Liver (tissue), 9 donors: ENCODE results near the gene GRIA3. TPM values are rescaled to one million over a fixed set of nuclear protein-coding genes. Genes with fewer than 3 reads are reported as not detected.

Experiments
- DNase-seq: peaks from one replicate; pipeline ENCODE4 v3.0.0-alpha.2; 2017; ENCODE audit warnings: low spot score
- H3K27ac ChIP-seq, 2 donors: one replicate each; pipeline ENCODE4 v1.7.0; 2013; ENCODE audit warnings: inconsistent platforms in 2 of 2, low read length in 2 of 2, control low read depth in 1 of 2, low read depth in 1 of 2, mild to moderate bottlenecking in 1 of 2
- H3K27me3 ChIP-seq, 4 donors: one replicate each; pipeline versions ENCODE4 v1.6.1 to v1.7.0; 2013; ENCODE audit warnings: low read length in 3 of 4, inconsistent platforms in 1 of 4, mild to moderate bottlenecking in 1 of 4, moderate library complexity in 1 of 4; ENCODE audit not compliant: control insufficient read depth in 4 of 4, insufficient read depth in 4 of 4
- H3K36me3 ChIP-seq, 4 donors: one replicate each; pipeline versions ENCODE4 v1.6.1 to v1.7.0; 2013; ENCODE audit warnings: low read length in 3 of 4, mild to moderate bottlenecking in 3 of 4, low read depth in 1 of 4, moderate library complexity in 1 of 4; ENCODE audit not compliant: control insufficient read depth in 4 of 4, insufficient read depth in 3 of 4
- H3K4me1 ChIP-seq, 4 donors: one replicate each; pipeline versions ENCODE4 v1.6.1 to v1.7.0; 2013; ENCODE audit warnings: low read length in 3 of 4, mild to moderate bottlenecking in 3 of 4, moderate library complexity in 1 of 4; ENCODE audit not compliant: control insufficient read depth in 4 of 4, insufficient read depth in 4 of 4
- H3K4me3 ChIP-seq, 3 donors: one replicate each; pipeline versions ENCODE4 v1.6.1 to v1.7.0; 2013; ENCODE audit warnings: low read length in 3 of 3, control low read depth in 1 of 3, low read depth in 1 of 3, mild to moderate bottlenecking in 1 of 3
- H3K9ac ChIP-seq, 2 donors: one replicate each; pipeline ENCODE4 v1.7.0; 2013; ENCODE audit warnings: low read length in 2 of 2, mild to moderate bottlenecking in 2 of 2, moderate library complexity in 2 of 2, control low read depth in 1 of 2, low read depth in 1 of 2
- H3K9me3 ChIP-seq, 4 donors: one replicate each; pipeline versions ENCODE4 v1.6.1 to v1.7.0; 2013; ENCODE audit warnings: low read length in 3 of 4; ENCODE audit not compliant: control insufficient read depth in 4 of 4
- ATF3 ChIP-seq: IDR thresholded peaks from 2 replicates; pipeline ENCODE4 v1.6.1; 2016; ENCODE audit warnings: antibody characterized with exemption
- EGR1 ChIP-seq, 2 donors: IDR thresholded peaks; 2 replicates each; pipeline ENCODE4 v1.6.1; 2016 to 2018; ENCODE audit warnings: antibody characterized with exemption in 2 of 2, low read depth in 2 of 2
- FOXA1 ChIP-seq: IDR thresholded peaks from 2 replicates; pipeline ENCODE4 v1.6.1; 2016; ENCODE audit warnings: antibody characterized with exemption
- FOXA2 ChIP-seq: IDR thresholded peaks from 2 replicates; pipeline ENCODE4 v1.6.1; 2016; ENCODE audit warnings: antibody characterized with exemption
- GABPA ChIP-seq, 2 donors: IDR thresholded peaks in 1 of 2; conservative IDR thresholded peaks in 1 of 2; 2 replicates each; pipeline ENCODE4 v1.6.1; 2016; ENCODE audit warnings: antibody characterized with exemption in 2 of 2, mild to moderate bottlenecking in 1 of 2, moderate library complexity in 1 of 2
- HNF4A ChIP-seq, 2 donors: conservative IDR thresholded peaks; 2 replicates each; pipeline ENCODE4 v1.6.1; 2016; ENCODE audit warnings: antibody characterized with exemption in 2 of 2, mild to moderate bottlenecking in 2 of 2
- HNF4G ChIP-seq: IDR thresholded peaks from 2 replicates; pipeline ENCODE4 v1.6.1; 2016; ENCODE audit warnings: antibody characterized with exemption
- JUND ChIP-seq, 2 donors: IDR thresholded peaks; 2 replicates each; pipeline ENCODE4 v1.6.1; 2016; ENCODE audit warnings: antibody characterized with exemption in 2 of 2
- MAX ChIP-seq: IDR thresholded peaks from 2 replicates; pipeline ENCODE4 v1.6.1; 2016; ENCODE audit warnings: antibody characterized with exemption
- NR2F2 ChIP-seq: IDR thresholded peaks from 2 replicates; pipeline ENCODE4 v1.6.1; 2016; ENCODE audit warnings: antibody characterized with exemption
- RAD21 ChIP-seq, 2 donors: IDR thresholded peaks; 2 replicates each; pipeline ENCODE4 v1.6.1; 2016; ENCODE audit warnings: antibody characterized with exemption in 2 of 2, mild to moderate bottlenecking in 2 of 2
- REST ChIP-seq: IDR thresholded peaks from 2 replicates; pipeline ENCODE4 v1.6.1; 2016; ENCODE audit warnings: antibody characterized with exemption, mild to moderate bottlenecking
- RXRA ChIP-seq, 2 donors: IDR thresholded peaks; 2 replicates each; pipeline ENCODE4 v1.6.1; 2017 to 2018; ENCODE audit warnings: antibody characterized with exemption in 2 of 2, mild to moderate bottlenecking in 1 of 2
- SP1 ChIP-seq: IDR thresholded peaks from 2 replicates; pipeline ENCODE4 v1.6.1; 2018; ENCODE audit warnings: antibody characterized with exemption, mild to moderate bottlenecking
- TAF1 ChIP-seq: conservative IDR thresholded peaks from 2 replicates; pipeline ENCODE4 v1.6.1; 2016; ENCODE audit warnings: antibody characterized with exemption, mild to moderate bottlenecking
- YY1 ChIP-seq: IDR thresholded peaks from 2 replicates; pipeline ENCODE4 v1.6.1; 2016; ENCODE audit warnings: antibody characterized with exemption, mild to moderate bottlenecking
- ZBTB33 ChIP-seq: IDR thresholded peaks from 2 replicates; pipeline ENCODE4 v1.6.1; 2016; ENCODE audit warnings: antibody characterized with exemption
- WGBS: extraction: QIAGEN DNeasy Blood & Tissue Kit; methylation state at CpG from one replicate; pipeline ENCODE4 v1.1.7; 2013; 5-methylcytosine and 5-hydroxymethylcytosine counted together
- polyA plus RNA-seq, 2 donors: library from polyadenylated mRNA; stranded (reverse) in 1 of 2; unstranded in 1 of 2; fragments of 200-250 nt in 1 of 2; fragments of >200 nt in 1 of 2; fragmentation: Nextera tagmentation in 1 of 2; extraction: Ambion mirVana in 1 of 2; gene quantifications; one replicate each; pipeline versions ENCODE4 v1.2.1 to v1.2.3, GENCODE V29; 2013 to 2015
- total RNA-seq, 2 donors: library from RNA; depleted of rRNA; stranded (reverse); fragments of >200 nt; gene quantifications; one replicate each; pipeline ENCODE4 v1.2.3, GENCODE V29; 2014
- donor health status: healthy.
- donor health status: healthy.
- donor health status: healthy.
- donor health status: healthy.
- donor health status: healthy.

The GRIA3 gene
- total and polyA plus RNA-seq, 4 donors, result 1.5 to 3.4 (median 2.9) TPM

- no peak for TF ChIP-seq MAX
- no peak for TF ChIP-seq RXRA (IDR thresholded peaks at IDR 0.05)
- no peak for TF ChIP-seq ATF3
- TF ChIP-seq HNF4G, result no peak
- TF ChIP-seq RAD21 (IDR thresholded peaks at IDR 0.05), result no peak
- TF ChIP-seq GABPA (IDR thresholded peaks at IDR 0.05 in 1 of 2, conservative IDR thresholded peaks at IDR 0.05 in 1 of 2), result no peak
- no peak for TF ChIP-seq HNF4A (conservative IDR thresholded peaks at IDR 0.05)
- TF ChIP-seq SP1, result no peak
- TF ChIP-seq NR2F2, result no peak
Measured at GRCh38 chrX:123405231-123405630, 221.2 kb downstream of the GRIA3 start (continued).

- Histone ChIP-seq H3K36me3 (no peaks in the 10 kb centered on the region), H3K27me3 (no peaks in the 10 kb centered on the region), H3K27ac (no peak overlapping the region), H3K9me3 (no peaks in the 10 kb centered on the region), H3K4me1 (no peaks in the 10 kb centered on the region), H3K9ac (no peak overlapping the region), H3K4me3 (no peak overlapping the region)
- DNase-seq, result no peak
- TF ChIP-seq REST (no peak), HNF4G (no peak)
- WGBS, result 91% methylated on average over 1 of the region's 1 CpG
Measured at GRCh38 chrX:123408821-123409737, 225.0 kb downstream of the GRIA3 start.

- Histone ChIP-seq H3K27ac (no peak overlapping the region), H3K9ac (no peak overlapping the region), H3K36me3 (no peaks in the 10 kb centered on the region), H3K9me3 (no peaks in the 10 kb centered on the region), H3K27me3 (no peaks in the 10 kb centered on the region), H3K4me1 (no peaks in the 10 kb centered on the region), H3K4me3 (no peak overlapping the region)
- 10% methylated on average over 1 of the region's 1 CpG for WGBS
- no peak for DNase-seq
- peak; percentile 78 to 84 for TF ChIP-seq RAD21 (IDR thresholded peaks at IDR 0.05)
- TF ChIP-seq REST, result no peak
- no peak for TF ChIP-seq GABPA (IDR thresholded peaks at IDR 0.05 in 1 of 2, conservative IDR thresholded peaks at IDR 0.05 in 1 of 2)
- TF ChIP-seq YY1, result no peak
- no peak for TF ChIP-seq EGR1 (IDR thresholded peaks at IDR 0.05; ENCODE audit: low read depth in 2 of 2)
- TF ChIP-seq ATF3, result no peak
- peak; percentile 55 for TF ChIP-seq HNF4G
- no peak for TF ChIP-seq ZBTB33
- TF ChIP-seq FOXA2, result no peak
- no peak for TF ChIP-seq TAF1
- TF ChIP-seq JUND (IDR thresholded peaks at IDR 0.05), result no peak
- no peak for TF ChIP-seq MAX
- TF ChIP-seq FOXA1, result no peak
- TF ChIP-seq HNF4A (conservative IDR thresholded peaks at IDR 0.05), result peak; percentile 64 to 85
- TF ChIP-seq SP1, result no peak
Measured at GRCh38 chrX:123422875-123423274, 238.8 kb downstream of the GRIA3 start.
